ENCODE measurements around the gene HTR1D. TPM values are rescaled to one million over a fixed set of nuclear protein-coding genes. Genes with fewer than 3 reads are reported as not detected.

The HTR1D gene
- total RNA-seq, 1 donor from 2014 or later: 0.08 TPM

GRCh38 chr1:23249787-23250454 is 32.6 kb upstream of the HTR1D start:
- Histone ChIP-seq H3K4me1 (no peaks in the 10 kb centered on the region), H3K27me3 (ENCODE audit: low read depth) (no peaks in the 10 kb centered on the region), H3K36me3 (no peaks in the 10 kb centered on the region), H3K9me3 (replicated peaks) (no peaks in the 10 kb centered on the region), H3K27ac (replicated peaks) (no peak overlapping the region), H3K4me3 (no peak overlapping the region)
- no peak for TF ChIP-seq CTCF (IDR thresholded peaks at IDR 0.05; ENCODE audit: borderline replicate concordance)
- intact Hi-C loops (cut with micrococcal nuclease): no loop called here
- DNase-seq: no peak

GRCh38 chr1:23247276-23247675 is 30.0 kb upstream of the HTR1D start:
- Histone ChIP-seq H3K36me3 (no peaks in the 10 kb centered on the region), H3K27me3 (ENCODE audit: low read depth) (no peaks in the 10 kb centered on the region), H3K4me1 (no peaks in the 10 kb centered on the region), H3K27ac (replicated peaks) (no peak overlapping the region), H3K4me3 (no peak overlapping the region), H3K9me3 (replicated peaks) (no peaks in the 10 kb centered on the region)
- no peak for TF ChIP-seq CTCF (IDR thresholded peaks at IDR 0.05; ENCODE audit: borderline replicate concordance)
- no peak for DNase-seq
- intact Hi-C loops (cut with micrococcal nuclease): no loop called here

- TF ChIP-seq CTCF (IDR thresholded peaks at IDR 0.05; ENCODE audit: borderline replicate concordance): no peak
- intact Hi-C loops (cut with micrococcal nuclease): no loop called here
- H3K27me3 ChIP-seq (ENCODE audit: low read depth): no peaks in the 10 kb centered on the region
- H3K4me3 ChIP-seq: no peak overlapping the region
- H3K9me3 ChIP-seq (replicated peaks): no peaks in the 10 kb centered on the region
- no peak overlapping the region for H3K27ac ChIP-seq (replicated peaks)
- DNase-seq: no peak
- no peaks in the 10 kb centered on the region for H3K4me1 ChIP-seq
- no peaks in the 10 kb centered on the region for H3K36me3 ChIP-seq
These were observed 29.0 kb upstream of the HTR1D start for GRCh38 chr1:23246274-23246673.

- H3K27ac ChIP-seq (replicated peaks): no peak overlapping the region
- no peak overlapping the region for H3K4me3 ChIP-seq
- H3K27me3 ChIP-seq (ENCODE audit: low read depth): peaks cover 10% of the 10 kb centered on the region
- no peaks in the 10 kb centered on the region for H3K4me1 ChIP-seq
- intact Hi-C loops (cut with micrococcal nuclease): no loop called here
- no peak for TF ChIP-seq CTCF (IDR thresholded peaks at IDR 0.05; ENCODE audit: borderline replicate concordance)
- H3K36me3 ChIP-seq: no peaks in the 10 kb centered on the region
- DNase-seq: no peak
- no peaks in the 10 kb centered on the region for H3K9me3 ChIP-seq (replicated peaks)
These were observed 27.0 kb upstream of the HTR1D start for GRCh38 chr1:23244256-23244761.

GRCh38 chr1:23242414-23242813 is 25.1 kb upstream of the HTR1D start:
- Histone ChIP-seq H3K36me3 (no peaks in the 10 kb centered on the region), H3K27ac (replicated peaks) (no peak overlapping the region), H3K4me3 (no peak overlapping the region), H3K27me3 (ENCODE audit: low read depth) (peaks cover 19% of the 10 kb centered on the region), H3K4me1 (no peaks in the 10 kb centered on the region), H3K9me3 (replicated peaks) (no peaks in the 10 kb centered on the region)
- intact Hi-C loops (cut with micrococcal nuclease): no loop called here
- TF ChIP-seq CTCF (IDR thresholded peaks at IDR 0.05; ENCODE audit: borderline replicate concordance): no peak
- DNase-seq: no peak
